HEK293 (cell line): ENCODE results near the gene RRP1B.

Source experiments
- CTCF ChIA-PET: fragments of 350-600 bp; formaldehyde crosslinking; extraction: SDS; loops from one replicate; lab custom pipeline; 2021; ENCODE audit warnings: antibody characterized with exemption; lab: Yijun Ruan, JAX
- POLR2A ChIA-PET: fragments of 300-600 bp; formaldehyde crosslinking; extraction: SDS; loops from one replicate; lab custom pipeline; 2020; ENCODE audit warnings: antibody characterized with exemption, inconsistent platforms; lab: Yijun Ruan, JAX
- H3K27ac ChIP-seq: fragments of 200-500 bp; sonication (Bioruptor generic); 2 replicates; pipeline ENCODE4 v1.5.1; 2014; ENCODE audit warnings: low read depth, low read length, control low read depth, inconsistent platforms; ENCODE audit errors: extremely low read depth
- H3K36me3 ChIP-seq, 2 experiments: fragments of 200-500 bp in 1 of 2; sonication (Bioruptor generic) in 1 of 2; 1 replicate in 1 of 2; 2 replicates in 1 of 2; pipeline ENCODE4 v1.5.1; 2014 to 2017; ENCODE audit warnings: inconsistent platforms in 2 of 2, low read length in 2 of 2; ENCODE audit not compliant: control insufficient read depth in 2 of 2, insufficient read depth in 1 of 2
- H3K4me1 ChIP-seq: fragments of 200-500 bp; sonication (Bioruptor generic); 2 replicates; pipeline ENCODE4 v1.5.1; 2014; ENCODE audit warnings: mild to moderate bottlenecking, low read length, inconsistent platforms; ENCODE audit not compliant: control insufficient read depth, insufficient read depth
- H3K4me3 ChIP-seq: 2 replicates; pipeline ENCODE4 v1.5.1; 2011; ENCODE audit warnings: low read depth, mild to moderate bottlenecking, control low read depth, low read length, moderate library complexity
- H3K9me3 ChIP-seq: fragments of 200-500 bp; sonication (Bioruptor generic); 2 replicates; pipeline ENCODE4 v1.5.1; 2014; ENCODE audit warnings: low read depth, low read length, inconsistent platforms; ENCODE audit not compliant: control insufficient read depth, insufficient read depth
- GLIS1 ChIP-seq: fragments of 450-650 bp; formaldehyde crosslinking; IDR thresholded peaks from 2 replicates; pipeline ENCODE4 v1.5.1; 2016; ENCODE audit warnings: missing biosample characterization, missing genetic modification characterization
- HOXA7 ChIP-seq: sonication (generic); formaldehyde crosslinking; IDR thresholded peaks from 2 replicates; pipeline ENCODE4 v1.8.1; 2022; ENCODE audit warnings: missing genetic modification reagents, borderline replicate concordance
- KLF7 ChIP-seq: fragments of 450-650 bp; formaldehyde crosslinking; IDR thresholded peaks from 2 replicates; pipeline ENCODE4 v1.5.1; 2016; ENCODE audit warnings: missing biosample characterization, missing genetic modification characterization, borderline replicate concordance
- ZIC2 ChIP-seq: fragments of 450-650 bp; formaldehyde crosslinking; IDR thresholded peaks from 2 replicates; pipeline ENCODE4 v1.5.1; 2016; ENCODE audit warnings: missing biosample characterization, missing genetic modification characterization
- ZNF155 ChIP-seq: fragments of 450-650 bp; formaldehyde crosslinking; IDR thresholded peaks from 2 replicates; pipeline ENCODE4 v1.5.1; 2016; ENCODE audit warnings: missing biosample characterization, missing genetic modification characterization
- ZNF174 ChIP-seq: fragments of 450-650 bp; formaldehyde crosslinking; IDR thresholded peaks from 2 replicates; pipeline ENCODE4 v1.5.0; 2017; ENCODE audit warnings: missing biosample characterization, mild to moderate bottlenecking, missing genetic modification characterization
- ZNF223 ChIP-seq: fragments of 450-650 bp; formaldehyde crosslinking; IDR thresholded peaks from 2 replicates; pipeline ENCODE4 v1.5.1; 2016; ENCODE audit warnings: missing biosample characterization, missing genetic modification characterization
- ZNF311 ChIP-seq: fragments of 450-650 bp; formaldehyde crosslinking; IDR thresholded peaks from 2 replicates; pipeline ENCODE4 v1.5.1; 2017; ENCODE audit warnings: missing biosample characterization, missing genetic modification characterization, borderline replicate concordance
- ZNF391 ChIP-seq: fragments of 450-650 bp; formaldehyde crosslinking; IDR thresholded peaks from 2 replicates; pipeline ENCODE4 v1.5.1; 2016; ENCODE audit warnings: low read depth, missing biosample characterization, missing genetic modification characterization, borderline replicate concordance
- ZNF768 ChIP-seq: fragments of 450-650 bp; formaldehyde crosslinking; IDR thresholded peaks from 2 replicates; pipeline ENCODE4 v1.5.1; 2018; ENCODE audit warnings: missing biosample characterization, mild to moderate bottlenecking, missing genetic modification characterization
- ZNF792 ChIP-seq: fragments of 450-650 bp; formaldehyde crosslinking; IDR thresholded peaks from 2 replicates; pipeline ENCODE4 v1.5.1; 2016; ENCODE audit warnings: missing biosample characterization, missing genetic modification characterization
- TF ChIP-seq, protein P1 (sequence below): fragments of 450-650 bp; formaldehyde crosslinking; IDR thresholded peaks from 2 replicates; pipeline ENCODE4 v1.5.1; 2016; ENCODE audit warnings: missing biosample characterization, missing genetic modification characterization
- TF ChIP-seq, protein P2 (sequence below): fragments of 450-650 bp; formaldehyde crosslinking; IDR thresholded peaks from 2 replicates; pipeline ENCODE4 v1.5.1; 2016; ENCODE audit warnings: missing biosample characterization, missing genetic modification characterization, low read depth
- TF ChIP-seq, protein P3 (sequence below): sonication (generic); formaldehyde crosslinking; IDR thresholded peaks from 2 replicates; pipeline ENCODE4 v1.8.1; 2022; ENCODE audit warnings: mild to moderate bottlenecking, moderate library complexity, missing genetic modification reagents
- TF ChIP-seq, protein P4 (sequence below): fragments of 450-650 bp; formaldehyde crosslinking; IDR thresholded peaks from 2 replicates; pipeline ENCODE4 v1.5.1; 2016; ENCODE audit warnings: missing biosample characterization, missing genetic modification characterization
- TF ChIP-seq, protein P5 (sequence below): fragments of 450-650 bp; formaldehyde crosslinking; IDR thresholded peaks from 2 replicates; pipeline ENCODE4 v1.5.1; 2017; ENCODE audit warnings: missing biosample characterization, missing genetic modification characterization
- TF ChIP-seq, protein P6 (sequence below): fragments of 450-650 bp; formaldehyde crosslinking; IDR thresholded peaks from 2 replicates; pipeline ENCODE4 v1.5.1; 2017; ENCODE audit warnings: missing biosample characterization, missing genetic modification characterization

Gene RRP1B

DNA sequence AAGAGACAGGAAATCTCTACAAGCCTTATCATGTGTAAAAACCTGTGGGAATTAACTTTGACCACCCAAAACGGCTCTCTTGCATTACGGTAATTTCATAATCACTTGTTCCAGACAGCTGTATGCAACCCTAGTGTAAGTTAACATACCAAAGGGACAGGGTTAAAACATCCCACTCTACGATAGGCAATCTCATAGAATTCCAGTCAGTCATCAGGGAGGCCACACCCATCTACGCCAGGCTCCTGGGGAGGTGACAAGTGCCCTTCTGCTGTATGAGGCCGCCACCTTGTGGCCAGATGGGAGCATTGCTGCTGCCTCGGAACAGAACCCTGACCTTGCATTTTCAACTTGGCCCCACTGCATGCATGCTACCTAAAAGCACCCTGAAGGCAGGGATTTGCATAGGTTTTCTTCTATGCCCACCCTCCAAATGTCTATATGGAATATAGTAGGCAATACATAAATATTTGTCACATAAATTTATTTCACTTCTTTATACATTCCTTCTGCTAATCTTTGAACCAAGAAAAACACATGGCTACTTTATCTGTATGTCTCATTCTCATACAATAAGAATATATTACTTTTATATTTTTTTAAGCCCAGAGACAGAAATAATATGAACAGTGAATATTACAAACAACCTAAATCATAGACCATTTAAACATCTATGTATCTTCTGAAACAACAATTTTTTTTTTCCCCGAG lies 12.7 kb upstream of the RRP1B start (continued):
- peak; percentile 94 for TF ChIP-seq GLIS1
- no peak for TF ChIP-seq ZNF174 (tag by site-specific recombination)
- TF ChIP-seq, protein P1, sequence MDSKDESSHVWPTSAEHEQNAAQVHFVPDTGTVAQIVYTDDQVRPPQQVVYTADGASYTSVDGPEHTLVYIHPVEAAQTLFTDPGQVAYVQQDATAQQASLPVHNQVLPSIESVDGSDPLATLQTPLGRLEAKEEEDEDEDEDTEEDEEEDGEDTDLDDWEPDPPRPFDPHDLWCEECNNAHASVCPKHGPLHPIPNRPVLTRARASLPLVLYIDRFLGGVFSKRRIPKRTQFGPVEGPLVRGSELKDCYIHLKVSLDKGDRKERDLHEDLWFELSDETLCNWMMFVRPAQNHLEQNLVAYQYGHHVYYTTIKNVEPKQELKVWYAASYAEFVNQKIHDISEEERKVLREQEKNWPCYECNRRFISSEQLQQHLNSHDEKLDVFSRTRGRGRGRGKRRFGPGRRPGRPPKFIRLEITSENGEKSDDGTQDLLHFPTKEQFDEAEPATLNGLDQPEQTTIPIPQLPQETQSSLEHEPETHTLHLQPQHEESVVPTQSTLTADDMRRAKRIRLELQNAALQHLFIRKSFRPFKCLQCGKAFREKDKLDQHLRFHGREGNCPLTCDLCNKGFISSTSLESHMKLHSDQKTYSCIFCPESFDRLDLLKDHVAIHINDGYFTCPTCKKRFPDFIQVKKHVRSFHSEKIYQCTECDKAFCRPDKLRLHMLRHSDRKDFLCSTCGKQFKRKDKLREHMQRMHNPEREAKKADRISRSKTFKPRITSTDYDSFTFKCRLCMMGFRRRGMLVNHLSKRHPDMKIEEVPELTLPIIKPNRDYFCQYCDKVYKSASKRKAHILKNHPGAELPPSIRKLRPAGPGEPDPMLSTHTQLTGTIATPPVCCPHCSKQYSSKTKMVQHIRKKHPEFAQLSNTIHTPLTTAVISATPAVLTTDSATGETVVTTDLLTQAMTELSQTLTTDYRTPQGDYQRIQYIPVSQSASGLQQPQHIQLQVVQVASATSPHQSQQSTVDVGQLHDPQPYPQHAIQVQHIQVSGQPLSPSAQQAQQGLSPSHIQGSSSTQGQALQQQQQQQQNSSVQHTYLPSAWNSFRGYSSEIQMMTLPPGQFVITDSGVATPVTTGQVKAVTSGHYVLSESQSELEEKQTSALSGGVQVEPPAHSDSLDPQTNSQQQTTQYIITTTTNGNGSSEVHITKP (tag by site-specific recombination): peak; percentile 83
- peak; percentile 85; the same call in 1 of the 2 replicates for TF ChIP-seq KLF7
- 0 out of 2 replicates have a peak, but pooled peaks have one; percentile 9 for TF ChIP-seq ZIC2 (tag by site-specific recombination)
- TF ChIP-seq, protein P2, sequence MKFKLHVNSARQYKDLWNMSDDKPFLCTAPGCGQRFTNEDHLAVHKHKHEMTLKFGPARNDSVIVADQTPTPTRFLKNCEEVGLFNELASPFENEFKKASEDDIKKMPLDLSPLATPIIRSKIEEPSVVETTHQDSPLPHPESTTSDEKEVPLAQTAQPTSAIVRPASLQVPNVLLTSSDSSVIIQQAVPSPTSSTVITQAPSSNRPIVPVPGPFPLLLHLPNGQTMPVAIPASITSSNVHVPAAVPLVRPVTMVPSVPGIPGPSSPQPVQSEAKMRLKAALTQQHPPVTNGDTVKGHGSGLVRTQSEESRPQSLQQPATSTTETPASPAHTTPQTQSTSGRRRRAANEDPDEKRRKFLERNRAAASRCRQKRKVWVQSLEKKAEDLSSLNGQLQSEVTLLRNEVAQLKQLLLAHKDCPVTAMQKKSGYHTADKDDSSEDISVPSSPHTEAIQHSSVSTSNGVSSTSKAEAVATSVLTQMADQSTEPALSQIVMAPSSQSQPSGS (tag by site-specific recombination): no peak
- TF ChIP-seq, protein P3, sequence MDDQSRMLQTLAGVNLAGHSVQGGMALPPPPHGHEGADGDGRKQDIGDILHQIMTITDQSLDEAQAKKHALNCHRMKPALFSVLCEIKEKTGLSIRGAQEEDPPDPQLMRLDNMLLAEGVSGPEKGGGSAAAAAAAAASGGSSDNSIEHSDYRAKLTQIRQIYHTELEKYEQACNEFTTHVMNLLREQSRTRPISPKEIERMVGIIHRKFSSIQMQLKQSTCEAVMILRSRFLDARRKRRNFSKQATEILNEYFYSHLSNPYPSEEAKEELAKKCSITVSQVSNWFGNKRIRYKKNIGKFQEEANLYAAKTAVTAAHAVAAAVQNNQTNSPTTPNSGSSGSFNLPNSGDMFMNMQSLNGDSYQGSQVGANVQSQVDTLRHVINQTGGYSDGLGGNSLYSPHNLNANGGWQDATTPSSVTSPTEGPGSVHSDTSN (CRISPR knock-in tag): no peak
- TF ChIP-seq, protein P4, sequence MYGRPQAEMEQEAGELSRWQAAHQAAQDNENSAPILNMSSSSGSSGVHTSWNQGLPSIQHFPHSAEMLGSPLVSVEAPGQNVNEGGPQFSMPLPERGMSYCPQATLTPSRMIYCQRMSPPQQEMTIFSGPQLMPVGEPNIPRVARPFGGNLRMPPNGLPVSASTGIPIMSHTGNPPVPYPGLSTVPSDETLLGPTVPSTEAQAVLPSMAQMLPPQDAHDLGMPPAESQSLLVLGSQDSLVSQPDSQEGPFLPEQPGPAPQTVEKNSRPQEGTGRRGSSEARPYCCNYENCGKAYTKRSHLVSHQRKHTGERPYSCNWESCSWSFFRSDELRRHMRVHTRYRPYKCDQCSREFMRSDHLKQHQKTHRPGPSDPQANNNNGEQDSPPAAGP (tag by site-specific recombination): peak; percentile 79; the same call in 1 of the 2 replicates
- TF ChIP-seq, all 188 proteins: peak for 29

DNA sequence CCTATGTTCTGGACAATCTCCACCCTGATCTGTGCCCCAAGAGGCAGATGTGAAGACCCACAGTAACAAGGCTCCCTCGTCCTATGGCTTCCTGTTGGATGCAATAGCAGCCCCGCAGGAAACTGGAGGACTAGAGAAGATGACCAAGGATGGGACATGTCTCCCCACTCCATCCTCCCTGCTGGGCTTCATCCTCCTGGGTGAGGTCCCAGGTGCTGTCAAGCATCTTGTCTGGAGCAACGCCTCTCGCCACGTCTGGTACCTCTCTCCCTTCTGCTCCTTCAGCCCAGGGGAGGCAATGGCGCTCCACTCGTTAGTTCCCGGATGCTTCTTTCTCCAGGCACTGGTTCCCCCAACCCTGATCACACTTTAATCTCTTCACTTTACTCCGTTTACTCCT lies 11.2 kb upstream of the RRP1B start:
- POLR2A ChIA-PET: interaction anchor here (0.7 kb wide), 1 partner anchor 330 kb away, joined by 4 read pairs; no protein-coding TSS in a partner anchor
- Histone ChIP-seq H3K4me1 (peaks cover 7% of the 10 kb centered on the region; the same call in 1 of the 2 replicates), H3K27ac (no peak overlapping the region), H3K4me3 (no peak overlapping the region), H3K36me3 (no peaks in the 10 kb centered on the region), H3K9me3 (no peaks in the 10 kb centered on the region)
- TF ChIP-seq ZNF155 (tag by site-specific recombination): no peak
- TF ChIP-seq ZNF768 (tag by site-specific recombination): no peak
- TF ChIP-seq ZNF311 (tag by site-specific recombination): no peak
- no peak for TF ChIP-seq ZNF391 (tag by site-specific recombination)
- TF ChIP-seq HOXA7 (CRISPR knock-in tag): no peak
- no peak for TF ChIP-seq ZNF223 (tag by site-specific recombination)
- TF ChIP-seq, protein P5, sequence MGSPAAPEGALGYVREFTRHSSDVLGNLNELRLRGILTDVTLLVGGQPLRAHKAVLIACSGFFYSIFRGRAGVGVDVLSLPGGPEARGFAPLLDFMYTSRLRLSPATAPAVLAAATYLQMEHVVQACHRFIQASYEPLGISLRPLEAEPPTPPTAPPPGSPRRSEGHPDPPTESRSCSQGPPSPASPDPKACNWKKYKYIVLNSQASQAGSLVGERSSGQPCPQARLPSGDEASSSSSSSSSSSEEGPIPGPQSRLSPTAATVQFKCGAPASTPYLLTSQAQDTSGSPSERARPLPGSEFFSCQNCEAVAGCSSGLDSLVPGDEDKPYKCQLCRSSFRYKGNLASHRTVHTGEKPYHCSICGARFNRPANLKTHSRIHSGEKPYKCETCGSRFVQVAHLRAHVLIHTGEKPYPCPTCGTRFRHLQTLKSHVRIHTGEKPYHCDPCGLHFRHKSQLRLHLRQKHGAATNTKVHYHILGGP (tag by site-specific recombination): no peak
- no peak for TF ChIP-seq ZNF792 (tag by site-specific recombination)
- TF ChIP-seq, protein P6, sequence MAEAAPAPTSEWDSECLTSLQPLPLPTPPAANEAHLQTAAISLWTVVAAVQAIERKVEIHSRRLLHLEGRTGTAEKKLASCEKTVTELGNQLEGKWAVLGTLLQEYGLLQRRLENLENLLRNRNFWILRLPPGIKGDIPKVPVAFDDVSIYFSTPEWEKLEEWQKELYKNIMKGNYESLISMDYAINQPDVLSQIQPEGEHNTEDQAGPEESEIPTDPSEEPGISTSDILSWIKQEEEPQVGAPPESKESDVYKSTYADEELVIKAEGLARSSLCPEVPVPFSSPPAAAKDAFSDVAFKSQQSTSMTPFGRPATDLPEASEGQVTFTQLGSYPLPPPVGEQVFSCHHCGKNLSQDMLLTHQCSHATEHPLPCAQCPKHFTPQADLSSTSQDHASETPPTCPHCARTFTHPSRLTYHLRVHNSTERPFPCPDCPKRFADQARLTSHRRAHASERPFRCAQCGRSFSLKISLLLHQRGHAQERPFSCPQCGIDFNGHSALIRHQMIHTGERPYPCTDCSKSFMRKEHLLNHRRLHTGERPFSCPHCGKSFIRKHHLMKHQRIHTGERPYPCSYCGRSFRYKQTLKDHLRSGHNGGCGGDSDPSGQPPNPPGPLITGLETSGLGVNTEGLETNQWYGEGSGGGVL (tag by site-specific recombination): no peak
- CTCF ChIA-PET: interaction anchor here (0.6 to 2.0 kb wide), 2 partner anchors 23 to 714 kb away, joined by 3 to 4 read pairs; no protein-coding TSS in a partner anchor
